Keratinocyte (primary cell): Measurements from ENCODE around the gene NDUFAF3.

ENCODE experiments used
- EZH2 ChIP-seq: IDR thresholded peaks from one replicate; pipeline ENCODE4 v1.6.1; 2012; ENCODE audit warnings: inconsistent platforms, mild to moderate bottlenecking, low read length, moderate library complexity
- TF ChIP-seq, protein P1 (sequence below), 3 experiments: IDR thresholded peaks in 1 of 3; conservative IDR thresholded peaks in 1 of 3; optimal IDR thresholded peaks in 1 of 3; 2 replicates in 2 of 3; 3 replicates in 1 of 3; pipeline versions ENCODE3 to v1.5.1; 2011; ENCODE audit warnings: low read length in 3 of 3, mild to moderate bottlenecking in 3 of 3, moderate library complexity in 2 of 3, control low read depth in 1 of 3, inconsistent platforms in 1 of 3; ENCODE audit not compliant: insufficient read depth in 2 of 3; ENCODE audit errors: extremely low read depth in 1 of 3

- TF ChIP-seq, protein P1, sequence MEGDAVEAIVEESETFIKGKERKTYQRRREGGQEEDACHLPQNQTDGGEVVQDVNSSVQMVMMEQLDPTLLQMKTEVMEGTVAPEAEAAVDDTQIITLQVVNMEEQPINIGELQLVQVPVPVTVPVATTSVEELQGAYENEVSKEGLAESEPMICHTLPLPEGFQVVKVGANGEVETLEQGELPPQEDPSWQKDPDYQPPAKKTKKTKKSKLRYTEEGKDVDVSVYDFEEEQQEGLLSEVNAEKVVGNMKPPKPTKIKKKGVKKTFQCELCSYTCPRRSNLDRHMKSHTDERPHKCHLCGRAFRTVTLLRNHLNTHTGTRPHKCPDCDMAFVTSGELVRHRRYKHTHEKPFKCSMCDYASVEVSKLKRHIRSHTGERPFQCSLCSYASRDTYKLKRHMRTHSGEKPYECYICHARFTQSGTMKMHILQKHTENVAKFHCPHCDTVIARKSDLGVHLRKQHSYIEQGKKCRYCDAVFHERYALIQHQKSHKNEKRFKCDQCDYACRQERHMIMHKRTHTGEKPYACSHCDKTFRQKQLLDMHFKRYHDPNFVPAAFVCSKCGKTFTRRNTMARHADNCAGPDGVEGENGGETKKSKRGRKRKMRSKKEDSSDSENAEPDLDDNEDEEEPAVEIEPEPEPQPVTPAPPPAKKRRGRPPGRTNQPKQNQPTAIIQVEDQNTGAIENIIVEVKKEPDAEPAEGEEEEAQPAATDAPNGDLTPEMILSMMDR (optimal IDR thresholded peaks at IDR 0.05 in 1 of 3, IDR thresholded peaks at IDR 0.05 in 1 of 3, conservative IDR thresholded peaks at IDR 0.05 in 1 of 3; ENCODE audit: extremely low read depth in 1 of 3, insufficient read depth in 2 of 3, low read length in 3 of 3), result no peak
- no peak for TF ChIP-seq EZH2
Measured at GRCh38 chr3:49053543-49053942, 31.6 kb downstream of the NDUFAF3 start.
